T-helper 2 cell treated with Interferon-gamma antibody and Interleukin-4, amounts not matched to agents 5 μg/mL and 100 μg/mL, for 36 hours (primary cell): ENCODE data around the gene KPNA3.
"Not testable (repeated sequence)": the region's sequence is repeated elsewhere in the genome, so short reads cannot be mapped to it uniquely, and the experiment has no call there.

Source experiments
- DNase-seq: peaks from one replicate; pipeline ENCODE4 v3.0.0; 2021; ENCODE audit warnings: low spot score
- H3K27ac Mint-ChIP-seq: one replicate; pipeline ENCODE4 v1.8.0; 2021; ENCODE audit warnings: mild to moderate bottlenecking, mixed read lengths
- H3K27me3 Mint-ChIP-seq: one replicate; pipeline ENCODE4 v1.8.0; 2021; ENCODE audit warnings: low read depth, mixed read lengths
- H3K36me3 Mint-ChIP-seq: one replicate; pipeline ENCODE4 v1.8.0; 2021; ENCODE audit warnings: low read depth, mixed read lengths
- H3K4me1 Mint-ChIP-seq: one replicate; pipeline ENCODE4 v1.8.0; 2021; ENCODE audit warnings: low read depth, mixed read lengths
- H3K4me3 Mint-ChIP-seq: one replicate; pipeline ENCODE4 v1.8.0; 2022; ENCODE audit warnings: mild to moderate bottlenecking, moderate library complexity, mixed read lengths
- H3K9me3 Mint-ChIP-seq: one replicate; pipeline ENCODE4 v1.8.0; 2021; ENCODE audit warnings: mixed read lengths

The KPNA3 gene

DNA sequence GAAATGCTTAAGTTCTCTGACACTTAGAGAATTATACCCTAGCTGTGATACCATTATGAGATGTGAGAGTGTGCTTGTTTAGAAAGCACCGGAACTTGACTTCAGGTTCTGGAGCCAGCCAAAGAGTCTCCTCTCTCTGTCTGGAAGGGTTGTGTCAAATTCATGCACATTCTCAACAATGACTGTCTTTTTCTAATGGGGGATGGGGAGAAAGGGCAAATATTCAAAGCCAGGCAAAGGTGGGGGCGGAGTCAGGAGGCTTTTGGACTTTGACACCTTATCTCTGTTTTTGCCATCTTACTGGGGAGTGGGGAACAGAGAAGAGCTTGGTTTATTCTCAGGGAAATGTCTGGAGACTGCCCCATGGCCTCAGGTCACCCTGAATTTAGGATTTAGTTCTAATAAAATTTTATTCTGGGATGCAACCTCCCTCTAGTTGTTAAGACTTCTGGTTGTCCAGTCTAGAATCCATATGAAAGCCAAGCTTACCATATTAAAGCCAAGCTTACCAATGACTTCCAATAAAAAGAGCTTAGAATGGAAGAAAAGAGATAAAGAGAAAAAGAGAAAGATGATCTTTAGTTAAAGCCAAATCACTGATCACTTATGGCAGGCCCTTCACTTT lies 28.2 kb upstream of the KPNA3 start:
- Mint-ChIP-seq H3K9me3 (no peaks in the 10 kb centered on the region), H3K36me3 (no peaks in the 10 kb centered on the region), H3K27ac (no peak overlapping the region), H3K4me1 (no peaks in the 10 kb centered on the region), H3K4me3 (no peak overlapping the region), H3K27me3 (peaks cover 11% of the 10 kb centered on the region)
- DNase-seq: no peak

GRCh38 chr13:49816047-49816446 lies 23.6 kb upstream of the KPNA3 start:
- not testable (repeated sequence) for H3K9me3 Mint-ChIP-seq, H3K4me3 Mint-ChIP-seq, H3K4me1 Mint-ChIP-seq, DNase-seq, H3K36me3 Mint-ChIP-seq, H3K27ac Mint-ChIP-seq
- peaks cover 27% of the 10 kb centered on the region for H3K27me3 Mint-ChIP-seq

DNA sequence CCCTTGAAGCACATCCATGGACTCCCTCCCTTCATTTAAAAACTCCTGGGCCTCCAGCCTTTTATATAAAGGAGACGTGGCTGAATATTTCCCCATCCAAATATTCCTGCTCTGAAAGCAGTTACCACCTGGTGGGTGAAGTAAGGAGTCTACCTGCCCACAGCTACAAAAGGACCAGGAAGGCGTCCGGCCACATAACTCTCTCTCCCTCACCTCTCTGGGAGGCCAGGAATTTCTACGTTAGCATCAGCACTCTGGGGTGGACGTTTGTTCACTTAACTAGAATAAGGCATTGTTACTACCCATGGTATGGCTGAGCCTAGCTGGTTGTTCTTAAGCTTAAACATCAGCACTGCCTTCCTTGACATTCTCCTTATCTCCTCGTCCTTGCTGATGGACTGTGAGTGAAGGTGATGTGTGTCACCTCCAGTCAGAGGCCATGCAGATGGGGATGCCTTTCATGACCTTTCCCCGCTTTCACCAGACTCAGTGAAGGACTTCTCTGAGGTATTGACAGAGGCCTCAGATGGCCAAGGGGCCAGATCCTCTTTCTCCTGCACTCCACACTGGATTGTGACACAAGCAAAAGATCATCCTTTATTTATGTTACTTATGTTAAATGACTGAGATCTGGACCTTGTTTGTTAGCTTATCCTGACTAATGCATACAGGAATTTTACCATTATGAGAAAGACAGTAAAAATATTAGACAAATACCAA lies 22.2 kb upstream of the KPNA3 start:
- Mint-ChIP-seq H3K4me1 (no peaks in the 10 kb centered on the region), H3K9me3 (no peaks in the 10 kb centered on the region), H3K36me3 (no peaks in the 10 kb centered on the region), H3K27me3 (peaks cover 29% of the 10 kb centered on the region), H3K4me3 (no peak overlapping the region), H3K27ac (no peak overlapping the region)
- DNase-seq: no peak

GRCh38 chr13:49812812-49813211 lies 20.3 kb upstream of the KPNA3 start:
- H3K4me1 Mint-ChIP-seq: no peaks in the 10 kb centered on the region
- no peaks in the 10 kb centered on the region for H3K9me3 Mint-ChIP-seq
- H3K27ac Mint-ChIP-seq: no peak overlapping the region
- H3K27me3 Mint-ChIP-seq: peaks cover 28% of the 10 kb centered on the region
- H3K4me3 Mint-ChIP-seq: no peak overlapping the region
- DNase-seq: no peak
- H3K36me3 Mint-ChIP-seq: no peaks in the 10 kb centered on the region

GRCh38 chr13:49811527-49811908 lies 19.0 kb upstream of the KPNA3 start:
- H3K27me3 Mint-ChIP-seq: peaks cover 26% of the 10 kb centered on the region
- H3K4me3 Mint-ChIP-seq: no peak overlapping the region
- no peaks in the 10 kb centered on the region for H3K9me3 Mint-ChIP-seq
- no peak overlapping the region for H3K27ac Mint-ChIP-seq
- no peaks in the 10 kb centered on the region for H3K4me1 Mint-ChIP-seq
- no peaks in the 10 kb centered on the region for H3K36me3 Mint-ChIP-seq
- no peak for DNase-seq

DNA sequence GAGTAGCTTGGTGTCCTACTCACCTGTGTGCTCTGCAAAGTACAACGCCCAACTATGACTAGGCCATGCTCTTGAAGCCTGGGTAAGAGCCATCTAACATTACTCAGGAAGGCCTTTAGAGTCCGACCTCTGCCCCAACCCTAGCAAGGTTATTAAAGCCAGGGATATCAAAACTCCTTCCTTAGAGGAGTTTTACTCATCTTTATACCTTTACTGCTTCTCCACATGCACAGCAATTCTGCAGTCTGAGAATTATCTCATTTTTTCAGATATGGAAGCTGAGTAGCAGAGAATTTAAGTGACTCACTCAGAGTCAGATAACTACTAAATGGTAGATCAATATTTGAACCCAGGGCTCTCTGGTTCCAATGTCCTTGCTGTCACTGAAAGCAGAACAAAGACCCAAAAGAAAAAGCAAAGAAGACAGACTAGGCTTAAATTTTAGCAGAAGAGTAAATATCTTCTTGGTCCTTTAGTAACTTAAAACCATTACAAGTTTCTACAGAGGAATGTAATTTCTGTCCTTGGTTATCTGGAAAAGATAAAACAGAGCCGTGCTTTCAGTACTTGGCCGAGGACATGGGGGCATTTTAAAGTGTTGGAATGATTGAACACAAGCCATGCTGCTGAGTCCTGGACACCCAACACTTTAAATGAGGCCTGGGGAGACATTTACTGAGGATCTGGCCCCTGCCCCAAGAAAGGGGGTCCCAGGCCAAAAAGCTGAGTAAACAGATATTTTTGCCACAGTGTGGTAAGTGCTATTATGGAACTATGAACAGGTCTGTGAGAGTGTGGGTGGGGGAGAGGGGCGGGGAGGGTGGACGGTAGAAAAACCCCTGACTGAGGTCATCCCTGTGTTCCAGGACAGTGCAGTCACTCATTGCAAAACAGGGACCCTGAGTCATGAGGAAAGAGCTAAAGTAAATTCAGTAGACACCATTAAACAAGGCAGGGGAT lies 18.4 kb upstream of the KPNA3 start:
- H3K9me3 Mint-ChIP-seq: no peaks in the 10 kb centered on the region
- H3K27ac Mint-ChIP-seq: no peak overlapping the region
- no peak overlapping the region for H3K4me3 Mint-ChIP-seq
- H3K4me1 Mint-ChIP-seq: no peaks in the 10 kb centered on the region
- no peak for DNase-seq
- H3K27me3 Mint-ChIP-seq: peaks cover 31% of the 10 kb centered on the region
- no peaks in the 10 kb centered on the region for H3K36me3 Mint-ChIP-seq

DNA sequence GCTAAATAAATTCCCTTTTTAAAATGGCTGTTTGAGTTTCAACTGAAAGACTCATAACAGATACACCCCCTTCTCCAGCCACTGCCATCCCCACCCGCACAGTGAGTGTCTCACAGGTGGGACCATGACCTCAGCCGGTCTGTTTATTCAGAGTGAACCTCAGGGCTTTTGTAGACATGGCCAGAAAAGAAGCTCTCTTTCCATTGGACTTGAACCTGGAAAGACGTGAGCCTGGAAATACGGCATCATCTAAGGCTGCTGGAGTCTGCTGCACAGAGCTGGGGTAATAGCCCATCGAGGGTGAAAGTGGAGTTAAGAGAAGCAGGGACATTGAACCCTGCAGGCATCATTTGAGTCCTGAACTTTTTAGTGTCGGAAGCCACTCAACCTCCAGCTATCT lies 15.2 kb upstream of the KPNA3 start:
- no peak for DNase-seq
- H3K27ac Mint-ChIP-seq: no peak overlapping the region
- no peaks in the 10 kb centered on the region for H3K9me3 Mint-ChIP-seq
- peaks cover 19% of the 10 kb centered on the region for H3K27me3 Mint-ChIP-seq
- H3K4me3 Mint-ChIP-seq: no peak overlapping the region
- H3K4me1 Mint-ChIP-seq: no peaks in the 10 kb centered on the region
- no peaks in the 10 kb centered on the region for H3K36me3 Mint-ChIP-seq

DNA sequence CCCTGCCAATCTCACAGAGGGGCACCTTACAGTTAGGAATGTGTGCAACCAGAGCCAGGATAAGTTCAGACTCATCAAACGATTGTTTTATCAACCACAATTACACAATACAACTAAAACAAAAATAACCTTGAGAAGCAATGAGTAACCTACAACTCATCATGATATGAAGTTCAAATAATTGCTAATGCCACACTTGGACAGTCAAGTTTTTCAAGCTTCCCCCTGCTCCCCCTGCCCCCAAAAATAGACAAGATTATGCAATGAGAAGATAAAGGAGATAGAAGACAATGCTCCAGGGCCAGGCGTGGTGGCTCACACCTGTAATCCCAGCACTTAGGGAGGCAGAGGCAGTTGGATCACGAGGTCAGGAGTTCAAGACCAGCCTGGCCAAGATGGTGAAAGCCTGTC lies 13.6 kb upstream of the KPNA3 start:
- H3K9me3 Mint-ChIP-seq: no peaks in the 10 kb centered on the region
- H3K27ac Mint-ChIP-seq: no peak overlapping the region
- peaks cover 20% of the 10 kb centered on the region for H3K27me3 Mint-ChIP-seq
- H3K36me3 Mint-ChIP-seq: no peaks in the 10 kb centered on the region
- H3K4me3 Mint-ChIP-seq: no peak overlapping the region
- H3K4me1 Mint-ChIP-seq: no peaks in the 10 kb centered on the region
- no peak for DNase-seq

DNA sequence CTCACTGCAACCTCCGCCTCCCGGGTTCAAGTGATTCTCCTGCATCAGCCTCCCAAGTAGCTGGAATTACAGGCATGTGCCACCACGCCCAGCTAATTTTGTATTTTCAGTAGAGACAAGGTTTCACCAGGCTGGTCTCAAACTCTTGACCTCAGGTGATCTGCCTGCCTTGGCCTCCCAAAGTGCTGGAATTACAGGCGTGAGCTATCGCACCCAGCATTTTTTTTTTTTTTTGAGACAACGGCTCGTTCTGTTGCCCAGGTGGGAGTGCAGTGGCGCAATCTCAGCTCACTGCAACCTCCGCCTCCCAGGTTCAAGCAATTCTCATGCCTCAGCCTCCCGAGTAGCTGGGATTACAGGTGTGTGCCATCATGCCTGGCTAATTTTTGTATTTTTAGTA lies 10.6 kb upstream of the KPNA3 start:
- H3K9me3 Mint-ChIP-seq, DNase-seq, H3K27ac Mint-ChIP-seq, H3K36me3 Mint-ChIP-seq, H3K4me1 Mint-ChIP-seq, H3K4me3 Mint-ChIP-seq: not testable (repeated sequence)
- H3K27me3 Mint-ChIP-seq: peaks cover 20% of the 10 kb centered on the region

- H3K4me1 Mint-ChIP-seq: no peaks in the 10 kb centered on the region
- H3K4me3 Mint-ChIP-seq: no peak overlapping the region
- DNase-seq: no peak
- H3K9me3 Mint-ChIP-seq: no peaks in the 10 kb centered on the region
- H3K27me3 Mint-ChIP-seq: peaks cover 20% of the 10 kb centered on the region
- H3K27ac Mint-ChIP-seq: no peak overlapping the region
- no peaks in the 10 kb centered on the region for H3K36me3 Mint-ChIP-seq
Observed at GRCh38 chr13:49802426-49802825, 9.9 kb upstream of the KPNA3 start.

- H3K9me3 Mint-ChIP-seq: no peaks in the 10 kb centered on the region
- peak; percentile 51 for DNase-seq
- peak overlapping the region; percentile 95 for H3K4me3 Mint-ChIP-seq
Observed at GRCh38 chr13:49791711-49792549, 552 bp downstream of the KPNA3 start.

GRCh38 chr13:49791315-49791710 lies 1.2 kb downstream of the KPNA3 start:
- no peak for DNase-seq
- peak overlapping the region; percentile 93 for H3K27ac Mint-ChIP-seq
- peaks cover 20% of the 10 kb centered on the region for H3K36me3 Mint-ChIP-seq
- H3K9me3 Mint-ChIP-seq: no peaks in the 10 kb centered on the region
- H3K27me3 Mint-ChIP-seq: peaks cover 4% of the 10 kb centered on the region
- H3K4me3 Mint-ChIP-seq: peak overlapping the region; percentile 95
- H3K4me1 Mint-ChIP-seq: peaks cover 41% of the 10 kb centered on the region

More at GRCh38 chr13:49791711-49792549, 552 bp downstream of the KPNA3 start:
- peak overlapping the region; percentile 93 for H3K27ac Mint-ChIP-seq
- H3K4me1 Mint-ChIP-seq: peaks cover 34% of the 10 kb centered on the region
- peaks cover 5% of the 10 kb centered on the region for H3K27me3 Mint-ChIP-seq
- H3K36me3 Mint-ChIP-seq: peaks cover 18% of the 10 kb centered on the region

GRCh38 chr13:49789968-49790367 lies 2.5 kb downstream of the KPNA3 start:
- no peak for DNase-seq
- Mint-ChIP-seq H3K9me3 (no peaks in the 10 kb centered on the region), H3K27me3 (no peaks in the 10 kb centered on the region), H3K4me1 (peaks cover 41% of the 10 kb centered on the region), H3K27ac (no peak overlapping the region), H3K36me3 (peaks cover 20% of the 10 kb centered on the region), H3K4me3 (no peak overlapping the region)
